Glomerular visceral epithelial cell (primary cell): Measurements from ENCODE around the gene MTA1.

Experiments used
- DNase-seq: peaks from one replicate; pipeline ENCODE4 v3.0.0-alpha.2; 2016; ENCODE audit errors: extremely low spot score

The MTA1 gene

GRCh38 chr14:105465209-105466031 lies 45.8 kb downstream of the MTA1 start:
- peak; percentile 54 for DNase-seq

- no peak for DNase-seq
Observed at GRCh38 chr14:105466531-105467248, 47.1 kb downstream of the MTA1 start.

- DNase-seq, result no peak
Observed at GRCh38 chr14:105467249-105467941, 47.8 kb downstream of the MTA1 start.

- no peak for DNase-seq
Observed at GRCh38 chr14:105467942-105468471, 48.4 kb downstream of the MTA1 start.

GRCh38 chr14:105468621-105469241 lies 49.1 kb downstream of the MTA1 start:
- no peak for DNase-seq

- no peak for DNase-seq
Observed at GRCh38 chr14:105469456-105470349, 50.1 kb downstream of the MTA1 start.

- no peak for DNase-seq
Observed at GRCh38 chr14:105470350-105471296, 51.0 kb downstream of the MTA1 start.

- no peak for DNase-seq
Observed at GRCh38 chr14:105471297-105471821, 51.7 kb downstream of the MTA1 start.

- DNase-seq, result no peak
Observed at GRCh38 chr14:105471823-105472485, 52.3 kb downstream of the MTA1 start.

GRCh38 chr14:105472486-105472991 lies 52.9 kb downstream of the MTA1 start:
- DNase-seq, result no peak

GRCh38 chr14:105473033-105473676 lies 53.5 kb downstream of the MTA1 start:
- no peak for DNase-seq

GRCh38 chr14:105473677-105474482 lies 54.3 kb downstream of the MTA1 start:
- peak; percentile 94 for DNase-seq

GRCh38 chr14:105474483-105475268 lies 55.0 kb downstream of the MTA1 start, which contains the start of gene CRIP2:
Gene CRIP2 (plus strand): TSS chr14:105474821. CDS start chr14:105474863, 42 bp downstream.
- DNase-seq, result peak; percentile 65

GRCh38 chr14:105475269-105476096 lies 55.9 kb downstream of the MTA1 start:
- DNase-seq, result peak; percentile 82

- DNase-seq, result peak; percentile 84
Observed at GRCh38 chr14:105476097-105476830, 56.6 kb downstream of the MTA1 start.
